ENCODE data around the gene AHCY.
"Not testable (repeated sequence)": the region's sequence is repeated elsewhere in the genome, so short reads cannot be mapped to it uniquely, and the experiment has no call there.

AHCY gene

DNA sequence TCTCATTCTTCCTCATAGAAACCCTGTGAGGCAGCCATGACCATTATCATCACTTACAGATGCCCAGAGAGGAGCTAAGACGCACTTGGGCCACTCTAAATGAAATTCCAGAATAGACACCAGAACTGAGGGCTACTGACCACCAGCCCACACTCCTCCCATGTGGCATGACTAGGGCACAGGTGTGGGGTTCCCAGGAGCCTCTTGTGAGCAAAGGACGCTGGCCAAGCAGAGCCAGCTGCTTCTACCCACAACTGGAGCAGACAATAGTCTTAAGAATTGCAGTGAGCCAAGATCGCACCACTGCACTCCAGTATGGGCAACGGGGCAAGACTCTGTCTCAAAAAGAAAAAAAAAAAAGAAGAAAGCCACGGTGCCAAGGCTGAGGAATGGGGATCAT lies 10.0 kb downstream of the AHCY start:
- DNase-seq: no peak
- Histone ChIP-seq H2BK15ac (replicated peaks; ENCODE audit: low read depth) (no peak overlapping the region), H3K18ac (ENCODE audit: low read length) (no peak overlapping the region), H2BK120ac (ENCODE audit: low read depth, low read length) (no peak overlapping the region), H2BK5ac (ENCODE audit: low read length) (no peak overlapping the region), H3K27me3 (ENCODE audit: insufficient read depth, low read length, poor library complexity) (no peaks in the 10 kb centered on the region), H4K5ac (ENCODE audit: low read length) (no peak overlapping the region), H3K23ac (ENCODE audit: low read length) (no peak overlapping the region), H3K4ac (ENCODE audit: low read depth, low read length) (no peak overlapping the region), H4K8ac (ENCODE audit: low read depth, low read length) (no peak overlapping the region), H3K56ac (ENCODE audit: low read length) (no peak overlapping the region), H2AK5ac (ENCODE audit: low read length) (no peak overlapping the region), H3K79me1 (ENCODE audit: low read length) (peaks cover 29% of the 10 kb centered on the region), H3K9ac (ENCODE audit: low read length) (no peak overlapping the region), H3K4me3 (ENCODE audit: low read length) (no peak overlapping the region), H3K36me3 (ENCODE audit: control insufficient read depth, insufficient read depth, low read length) (peaks cover 40% of the 10 kb centered on the region), H3K79me2 (ENCODE audit: control insufficient read depth, insufficient read depth, low read length) (peaks cover 38% of the 10 kb centered on the region), H3K4me1 (ENCODE audit: control insufficient read depth, low read depth, low read length) (no peaks in the 10 kb centered on the region), H3K27ac (ENCODE audit: low read depth, low read length) (no peak overlapping the region), H3K4me2 (ENCODE audit: low read length) (no peak overlapping the region)
- WGBS (ENCODE audit: extremely low coverage, insufficient coverage, low lambda C conversion rate): no CpG with 5 or more reads among the region's 5 CpGs

- no peaks in the 10 kb centered on the region for H3K27me3 ChIP-seq (ENCODE audit: insufficient read depth, low read length, poor library complexity)
- no peak overlapping the region for H3K4me3 ChIP-seq (ENCODE audit: low read length)
- no peak overlapping the region for H2AK5ac ChIP-seq (ENCODE audit: low read length)
- no peak overlapping the region for H3K27ac ChIP-seq (ENCODE audit: low read depth, low read length)
- no peak overlapping the region for H3K23ac ChIP-seq (ENCODE audit: low read length)
- no peak overlapping the region for H3K4me2 ChIP-seq (ENCODE audit: low read length)
- DNase-seq: no peak
- H3K56ac ChIP-seq (ENCODE audit: low read length): no peak overlapping the region
- no peak overlapping the region for H3K18ac ChIP-seq (ENCODE audit: low read length)
- H2BK15ac ChIP-seq (replicated peaks; ENCODE audit: low read depth): no peak overlapping the region
- H3K79me1 ChIP-seq (ENCODE audit: low read length): peaks cover 27% of the 10 kb centered on the region
- no CpG with 5 or more reads among the region's 3 CpGs for WGBS (ENCODE audit: extremely low coverage, insufficient coverage, low lambda C conversion rate)
- H2BK120ac ChIP-seq (ENCODE audit: low read depth, low read length): no peak overlapping the region
- H3K9ac ChIP-seq (ENCODE audit: low read length): no peak overlapping the region
- H4K5ac ChIP-seq (ENCODE audit: low read length): no peak overlapping the region
- no peak overlapping the region for H4K8ac ChIP-seq (ENCODE audit: low read depth, low read length)
- peaks cover 43% of the 10 kb centered on the region for H3K36me3 ChIP-seq (ENCODE audit: control insufficient read depth, insufficient read depth, low read length)
- no peak overlapping the region for H2BK5ac ChIP-seq (ENCODE audit: low read length)
- H3K4me1 ChIP-seq (ENCODE audit: control insufficient read depth, low read depth, low read length): no peaks in the 10 kb centered on the region
- H3K4ac ChIP-seq (ENCODE audit: low read depth, low read length): no peak overlapping the region
- H3K79me2 ChIP-seq (ENCODE audit: control insufficient read depth, insufficient read depth, low read length): peaks cover 35% of the 10 kb centered on the region
These were observed 10.7 kb downstream of the AHCY start for GRCh38 chr20:34292496-34292895.

DNA sequence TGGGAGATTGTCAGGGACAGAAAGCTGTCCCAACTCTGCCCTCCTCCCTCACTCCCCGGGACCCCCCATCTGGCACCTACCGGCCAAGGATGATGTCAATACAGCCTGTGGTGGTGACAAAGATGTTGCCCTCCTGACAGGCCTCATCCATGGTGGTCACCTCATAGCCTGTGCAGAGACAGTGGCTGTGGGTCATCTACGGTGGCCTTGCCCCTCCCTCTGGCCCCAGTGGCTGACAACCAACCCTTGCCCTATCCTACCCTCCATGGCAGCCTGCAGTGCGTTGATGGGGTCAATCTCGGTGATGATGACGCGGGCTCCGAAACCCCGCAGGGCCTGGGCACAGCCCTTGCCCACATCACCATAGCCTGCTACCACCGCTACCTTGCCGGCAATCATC lies 12.7 kb downstream of the AHCY start:
- Histone ChIP-seq H3K23ac (ENCODE audit: low read length) (no peak overlapping the region), H2AK5ac (ENCODE audit: low read length) (no peak overlapping the region), H3K27me3 (ENCODE audit: insufficient read depth, low read length, poor library complexity) (no peaks in the 10 kb centered on the region), H3K4me1 (ENCODE audit: control insufficient read depth, low read depth, low read length) (no peaks in the 10 kb centered on the region), H3K4me3 (ENCODE audit: low read length) (no peak overlapping the region), H4K5ac (ENCODE audit: low read length) (no peak overlapping the region), H2BK120ac (ENCODE audit: low read depth, low read length) (no peak overlapping the region), H3K27ac (ENCODE audit: low read depth, low read length) (no peak overlapping the region), H3K36me3 (ENCODE audit: control insufficient read depth, insufficient read depth, low read length) (peaks cover 50% of the 10 kb centered on the region), H3K18ac (ENCODE audit: low read length) (no peak overlapping the region), H3K56ac (ENCODE audit: low read length) (no peak overlapping the region), H3K9ac (ENCODE audit: low read length) (no peak overlapping the region), H3K79me2 (ENCODE audit: control insufficient read depth, insufficient read depth, low read length) (peaks cover 16% of the 10 kb centered on the region), H4K8ac (ENCODE audit: low read depth, low read length) (no peak overlapping the region), H2BK5ac (ENCODE audit: low read length) (no peak overlapping the region), H3K79me1 (ENCODE audit: low read length) (peaks cover 21% of the 10 kb centered on the region), H2BK15ac (replicated peaks; ENCODE audit: low read depth) (no peak overlapping the region), H3K4me2 (ENCODE audit: low read length) (no peak overlapping the region), H3K4ac (ENCODE audit: low read depth, low read length) (no peak overlapping the region)
- no CpG with 5 or more reads among the region's 11 CpGs for WGBS (ENCODE audit: extremely low coverage, insufficient coverage, low lambda C conversion rate)
- no peak for DNase-seq

GRCh38 chr20:34287500-34287899 lies 15.7 kb downstream of the AHCY start:
- H3K9ac ChIP-seq (ENCODE audit: low read length); H3K79me2 ChIP-seq (ENCODE audit: control insufficient read depth, insufficient read depth, low read length); H3K18ac ChIP-seq (ENCODE audit: low read length); H3K79me1 ChIP-seq (ENCODE audit: low read length); H3K27me3 ChIP-seq (ENCODE audit: insufficient read depth, low read length, poor library complexity); DNase-seq; H3K23ac ChIP-seq (ENCODE audit: low read length); H2BK5ac ChIP-seq (ENCODE audit: low read length); H2AK5ac ChIP-seq (ENCODE audit: low read length); H2BK15ac ChIP-seq (replicated peaks; ENCODE audit: low read depth); H3K4me1 ChIP-seq (ENCODE audit: control insufficient read depth, low read depth, low read length); H2BK120ac ChIP-seq (ENCODE audit: low read depth, low read length); H4K8ac ChIP-seq (ENCODE audit: low read depth, low read length); H3K27ac ChIP-seq (ENCODE audit: low read depth, low read length); H3K4me2 ChIP-seq (ENCODE audit: low read length); H3K4me3 ChIP-seq (ENCODE audit: low read length); H3K56ac ChIP-seq (ENCODE audit: low read length); H4K5ac ChIP-seq (ENCODE audit: low read length); H3K4ac ChIP-seq (ENCODE audit: low read depth, low read length): not testable (repeated sequence)
- no CpG with 5 or more reads among the region's 5 CpGs for WGBS (ENCODE audit: extremely low coverage, insufficient coverage, low lambda C conversion rate)
- H3K36me3 ChIP-seq (ENCODE audit: control insufficient read depth, insufficient read depth, low read length): peaks cover 52% of the 10 kb centered on the region

- H3K27me3 ChIP-seq (ENCODE audit: insufficient read depth, low read length, poor library complexity): no peaks in the 10 kb centered on the region
- peaks cover 45% of the 10 kb centered on the region for H3K36me3 ChIP-seq (ENCODE audit: control insufficient read depth, insufficient read depth, low read length)
- H2BK120ac ChIP-seq (ENCODE audit: low read depth, low read length): no peak overlapping the region
- no peaks in the 10 kb centered on the region for H3K4me1 ChIP-seq (ENCODE audit: control insufficient read depth, low read depth, low read length)
- no peaks in the 10 kb centered on the region for H3K79me2 ChIP-seq (ENCODE audit: control insufficient read depth, insufficient read depth, low read length)
- H3K18ac ChIP-seq (ENCODE audit: low read length): no peak overlapping the region
- H3K23ac ChIP-seq (ENCODE audit: low read length): no peak overlapping the region
- H3K79me1 ChIP-seq (ENCODE audit: low read length): no peaks in the 10 kb centered on the region
- H3K4me3 ChIP-seq (ENCODE audit: low read length): no peak overlapping the region
- H4K5ac ChIP-seq (ENCODE audit: low read length): no peak overlapping the region
- H2BK5ac ChIP-seq (ENCODE audit: low read length): no peak overlapping the region
- no peak overlapping the region for H3K9ac ChIP-seq (ENCODE audit: low read length)
- no peak overlapping the region for H2AK5ac ChIP-seq (ENCODE audit: low read length)
- WGBS (ENCODE audit: extremely low coverage, insufficient coverage, low lambda C conversion rate): no CpG with 5 or more reads among the region's 16 CpGs
- no peak overlapping the region for H3K4ac ChIP-seq (ENCODE audit: low read depth, low read length)
- no peak for DNase-seq
- H4K8ac ChIP-seq (ENCODE audit: low read depth, low read length): no peak overlapping the region
- H3K56ac ChIP-seq (ENCODE audit: low read length): no peak overlapping the region
- no peak overlapping the region for H2BK15ac ChIP-seq (replicated peaks; ENCODE audit: low read depth)
- H3K4me2 ChIP-seq (ENCODE audit: low read length): no peak overlapping the region
- H3K27ac ChIP-seq (ENCODE audit: low read depth, low read length): no peak overlapping the region
These were observed 17.7 kb downstream of the AHCY start for GRCh38 chr20:34285450-34285849.

DNA sequence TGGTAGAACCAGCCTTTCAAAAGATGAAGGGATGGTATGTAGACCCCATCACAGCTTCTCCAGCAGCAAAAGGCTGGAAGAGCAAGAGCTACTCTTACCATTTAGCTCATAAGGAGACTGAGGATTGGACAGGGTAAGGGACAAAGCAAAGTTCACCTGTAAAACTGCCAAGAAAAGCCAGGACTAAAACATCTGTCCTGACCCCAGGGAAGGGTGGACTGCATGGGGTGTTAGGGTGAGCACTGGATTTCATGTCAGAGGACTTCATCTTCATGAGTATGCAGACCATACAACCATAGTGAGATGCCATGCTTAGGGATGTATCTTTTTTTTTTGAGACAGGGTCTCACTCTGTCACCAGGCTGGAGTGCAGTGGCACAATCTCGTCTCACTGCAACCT lies 19.3 kb downstream of the AHCY start:
- H3K79me2 ChIP-seq (ENCODE audit: control insufficient read depth, insufficient read depth, low read length): no peaks in the 10 kb centered on the region
- DNase-seq: no peak
- no peak overlapping the region for H3K56ac ChIP-seq (ENCODE audit: low read length)
- H4K5ac ChIP-seq (ENCODE audit: low read length): no peak overlapping the region
- H2BK5ac ChIP-seq (ENCODE audit: low read length): no peak overlapping the region
- no peak overlapping the region for H2BK15ac ChIP-seq (replicated peaks; ENCODE audit: low read depth)
- H3K79me1 ChIP-seq (ENCODE audit: low read length): no peaks in the 10 kb centered on the region
- no peaks in the 10 kb centered on the region for H3K27me3 ChIP-seq (ENCODE audit: insufficient read depth, low read length, poor library complexity)
- H3K18ac ChIP-seq (ENCODE audit: low read length): no peak overlapping the region
- H3K27ac ChIP-seq (ENCODE audit: low read depth, low read length): no peak overlapping the region
- H2BK120ac ChIP-seq (ENCODE audit: low read depth, low read length): no peak overlapping the region
- H3K9ac ChIP-seq (ENCODE audit: low read length): no peak overlapping the region
- no peaks in the 10 kb centered on the region for H3K4me1 ChIP-seq (ENCODE audit: control insufficient read depth, low read depth, low read length)
- no peak overlapping the region for H4K8ac ChIP-seq (ENCODE audit: low read depth, low read length)
- no CpG with 5 or more reads among the region's 1 CpG for WGBS (ENCODE audit: extremely low coverage, insufficient coverage, low lambda C conversion rate)
- H3K4ac ChIP-seq (ENCODE audit: low read depth, low read length): no peak overlapping the region
- H3K4me2 ChIP-seq (ENCODE audit: low read length): no peak overlapping the region
- no peak overlapping the region for H2AK5ac ChIP-seq (ENCODE audit: low read length)
- H3K23ac ChIP-seq (ENCODE audit: low read length): no peak overlapping the region
- H3K36me3 ChIP-seq (ENCODE audit: control insufficient read depth, insufficient read depth, low read length): peaks cover 45% of the 10 kb centered on the region
- H3K4me3 ChIP-seq (ENCODE audit: low read length): no peak overlapping the region
